Measurements from ENCODE around the gene LIN52. TPM values are rescaled to one million over a fixed set of nuclear protein-coding genes. Genes with fewer than 3 reads are reported as not detected.

The LIN52 gene
- total and polyA plus RNA-seq, 2 of the 8 experiments (the other 6 are each of a cell fraction or from before 2014, with no cell fraction given), result 6.8 to 11.6 TPM

- no peak for TF ChIP-seq TAF7 (optimal IDR thresholded peaks at IDR 0.05; ENCODE audit: borderline replicate concordance, low read depth, low read length)
These were observed 36.5 kb upstream of the LIN52 start (continued) for GRCh38 chr14:74048281-74048680.

Data from H1 (cell line).